HG02571 (cell line): ENCODE measurements around the gene PTPRO.
"Not testable (repeated sequence)": the region's sequence is repeated elsewhere in the genome, so short reads cannot be mapped to it uniquely, and the experiment has no call there.

Experiments
- ATAC-seq: cut with Tn5 transposase; IDR thresholded peaks from one replicate; pipeline ENCODE4 v1.9.1; 2021; ENCODE audit warnings: mild to moderate bottlenecking, moderate library complexity; ENCODE audit not compliant: unreplicated experiment

PTPRO gene

DNA sequence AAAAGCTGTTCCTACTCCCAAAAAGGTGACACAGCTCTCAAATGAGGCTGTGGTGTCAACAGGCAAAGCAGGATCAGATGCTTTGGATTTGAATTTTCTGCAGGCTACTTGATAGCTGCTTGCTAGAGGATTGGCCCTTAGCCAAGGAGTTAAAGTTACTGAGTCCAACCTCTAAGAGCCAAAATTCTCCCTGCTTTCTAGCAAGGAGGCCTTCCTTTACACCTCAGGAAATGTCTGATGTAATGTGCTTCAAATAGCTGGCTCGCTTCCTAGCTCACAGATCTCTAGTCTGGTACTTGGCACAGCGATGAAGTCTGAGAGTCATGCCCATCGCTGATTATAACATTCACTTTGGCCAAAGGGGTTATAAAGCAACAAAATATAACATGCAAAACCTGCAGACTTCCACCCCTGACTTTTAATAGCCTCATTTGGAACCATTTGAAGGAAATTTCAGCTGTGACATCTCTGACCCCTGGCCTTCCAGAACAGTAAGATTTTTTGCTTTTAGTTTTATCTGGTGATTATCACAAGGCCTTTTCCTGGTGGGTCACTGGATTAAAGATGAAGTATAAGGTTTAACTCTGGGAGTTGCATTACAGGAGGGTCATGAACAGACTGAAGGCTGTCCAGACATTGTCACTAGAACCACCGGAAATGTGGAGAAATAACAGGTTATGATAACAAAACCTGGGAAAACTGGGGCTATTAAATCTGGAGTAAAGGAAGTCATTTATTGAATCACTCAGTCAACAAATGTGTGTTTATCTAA, 277.1 kb downstream of the PTPRO start:
- ATAC-seq: no peak

DNA sequence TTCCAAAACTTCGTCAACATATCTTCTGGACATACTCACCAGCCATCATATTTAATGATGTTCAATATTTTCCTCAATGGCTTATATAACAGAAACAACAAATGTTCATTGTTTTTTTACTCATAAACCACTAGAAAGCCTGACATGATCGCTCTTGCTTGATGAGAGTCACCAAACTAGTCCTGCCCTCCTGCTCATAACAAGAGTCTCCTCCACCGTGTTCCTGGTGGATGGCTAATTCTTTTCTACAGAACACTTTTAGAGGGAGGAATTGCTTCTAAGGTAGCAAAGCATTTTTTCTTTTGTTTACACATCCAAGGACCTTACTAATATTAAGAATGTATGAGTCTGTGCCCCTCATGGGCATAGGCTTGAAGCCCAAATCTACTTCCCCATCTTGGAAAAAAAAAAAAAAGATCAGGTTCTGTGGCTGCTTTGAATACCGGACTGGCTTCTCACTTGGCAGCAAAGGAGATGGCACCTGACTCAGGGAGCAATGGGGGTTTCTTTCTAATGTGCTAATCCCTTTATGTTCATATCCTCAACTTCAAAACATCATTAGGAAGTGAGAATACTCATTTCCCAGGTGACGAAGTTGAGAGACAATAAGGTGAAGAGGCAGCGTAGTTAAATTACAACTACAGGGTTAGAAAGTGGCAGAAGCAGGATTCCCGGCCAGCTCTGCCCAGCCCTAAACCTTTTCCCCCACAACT, 278.1 kb downstream of the PTPRO start:
- no peak for ATAC-seq

DNA sequence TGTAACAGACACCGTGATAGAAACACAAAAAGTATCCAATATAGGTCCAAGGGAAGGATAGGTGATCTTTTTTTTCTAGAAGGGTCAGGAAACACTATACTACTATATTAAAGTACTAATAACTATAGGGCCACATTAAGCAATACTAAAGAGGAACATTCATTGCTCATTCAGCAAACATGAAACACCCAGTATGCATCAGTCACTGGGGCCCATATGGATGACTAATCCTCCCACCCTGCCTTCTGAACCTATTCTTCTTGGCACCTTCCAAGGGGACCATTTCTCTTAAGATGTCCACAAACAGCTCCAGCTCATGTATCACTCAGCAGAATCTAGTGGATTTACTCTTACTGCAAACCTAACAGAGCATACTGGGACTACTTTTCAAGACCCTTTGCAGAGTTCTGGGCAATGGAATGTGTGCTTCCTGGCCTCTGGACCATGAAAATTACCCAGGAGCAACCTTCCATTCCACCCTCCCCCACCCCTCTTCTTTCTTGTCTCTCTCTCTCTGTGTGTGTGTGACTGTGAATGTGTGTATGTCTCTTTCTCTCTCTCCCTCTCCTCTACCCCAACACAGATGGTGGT, 279.0 kb downstream of the PTPRO start:
- no peak for ATAC-seq

DNA sequence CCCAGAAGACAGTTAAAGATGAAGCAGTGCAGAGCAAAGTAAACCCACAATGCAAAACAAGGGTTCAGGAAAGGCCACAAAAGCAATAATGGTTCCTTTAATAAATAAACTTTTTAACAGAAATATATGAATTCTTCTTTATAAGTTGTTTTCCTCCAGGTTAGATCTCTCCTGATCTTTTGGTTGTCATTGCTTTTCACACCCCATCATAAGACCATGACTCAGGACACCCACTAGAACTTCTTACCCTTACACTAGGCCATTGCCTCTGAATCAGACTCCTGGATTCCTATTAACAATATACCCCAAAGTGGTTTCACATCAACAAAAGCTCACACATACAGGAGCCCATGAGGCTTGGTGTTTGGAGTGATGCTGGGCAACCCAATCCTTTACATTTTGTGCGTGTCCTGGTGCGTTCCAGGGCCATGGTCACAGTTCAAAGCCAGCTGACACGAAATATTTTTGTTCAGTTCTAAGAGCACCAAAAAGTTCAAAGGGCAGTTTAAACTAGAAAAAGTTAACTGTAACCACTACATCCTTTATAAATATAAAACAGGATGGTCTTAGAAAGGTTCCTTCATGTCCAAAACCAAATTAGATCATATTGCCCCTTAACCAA, 279.9 kb downstream of the PTPRO start:
- no peak for ATAC-seq

DNA sequence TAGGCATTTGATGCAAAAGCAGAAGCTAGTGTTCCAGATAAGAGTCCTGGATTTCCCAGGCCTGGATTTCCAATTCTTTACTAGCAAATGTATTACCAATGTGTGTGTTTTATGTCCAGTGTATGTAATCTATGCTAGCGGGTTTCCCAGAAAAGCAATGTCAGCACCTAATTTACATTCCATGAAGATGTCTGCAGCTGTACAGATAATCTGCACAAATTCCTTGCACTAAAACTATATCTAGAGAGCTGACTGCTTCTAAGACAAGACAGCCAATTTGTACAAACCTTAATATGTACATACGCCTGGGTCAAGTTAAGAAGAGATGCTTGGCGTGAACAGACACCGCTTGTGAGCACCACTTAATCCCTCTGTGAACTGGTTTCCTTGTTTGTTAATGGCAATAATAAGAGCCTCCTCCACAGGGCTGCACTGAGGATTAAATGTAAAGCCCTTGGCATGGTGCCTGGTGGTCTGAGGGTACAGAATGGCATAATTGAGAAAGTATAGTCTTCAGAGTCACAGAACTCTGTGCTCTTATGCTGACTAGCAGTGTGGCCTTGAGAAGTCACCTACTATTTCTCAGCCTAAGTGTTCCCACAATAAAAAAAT, 281.3 kb downstream of the PTPRO start:
- no peak for ATAC-seq

DNA sequence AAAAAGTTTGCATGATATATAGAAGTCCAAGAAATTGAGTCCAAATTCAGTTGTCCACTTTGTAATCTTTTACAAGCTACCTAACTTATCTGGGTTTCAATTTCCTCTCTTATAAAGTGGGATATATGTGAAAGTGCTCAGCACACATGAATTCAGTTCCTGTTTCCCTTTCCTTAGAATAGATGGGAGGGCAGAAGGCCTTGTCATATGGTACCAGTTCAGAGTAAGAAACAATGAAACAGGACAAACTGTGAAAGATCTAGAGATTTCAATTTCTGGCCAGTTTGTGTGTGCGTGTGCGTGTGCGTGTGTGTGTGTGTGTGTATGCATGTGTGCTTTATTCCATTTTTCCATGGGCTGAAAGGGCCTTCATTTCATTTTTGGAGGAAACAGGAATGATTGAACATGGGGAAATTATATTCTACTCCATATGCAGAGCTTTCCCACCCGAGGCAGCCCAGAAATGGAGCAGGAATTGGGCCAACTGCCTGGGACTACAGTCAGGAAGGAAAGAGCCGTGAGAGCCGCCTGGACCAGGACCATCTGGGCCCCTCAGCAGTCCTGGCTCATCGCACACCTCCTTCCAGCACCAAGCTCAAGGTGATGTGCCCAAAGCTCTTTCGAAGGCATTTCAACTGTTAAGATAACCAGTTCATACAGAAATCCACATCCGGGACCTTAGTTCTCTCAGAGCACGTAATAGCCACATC, 283.7 kb downstream of the PTPRO start:
- ATAC-seq: no peak

DNA sequence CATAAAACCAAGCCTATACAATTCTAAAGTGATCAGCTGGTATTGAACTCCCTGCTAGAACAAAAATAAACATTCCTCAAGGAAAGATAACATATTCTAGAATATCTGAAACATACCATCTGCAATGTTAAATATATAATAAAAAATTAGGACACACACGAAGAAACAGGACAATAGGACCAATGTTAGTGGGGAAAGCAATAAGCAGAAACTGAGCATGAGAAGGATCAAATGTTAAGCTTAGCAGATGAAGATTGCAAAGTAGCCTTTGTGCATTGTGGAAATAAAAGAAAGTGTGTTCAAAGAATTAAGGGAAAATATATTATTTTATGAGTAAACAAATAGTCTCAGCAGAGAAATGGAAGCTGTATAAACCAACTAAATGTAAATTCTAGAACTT, 286.1 kb downstream of the PTPRO start:
- no peak for ATAC-seq

DNA sequence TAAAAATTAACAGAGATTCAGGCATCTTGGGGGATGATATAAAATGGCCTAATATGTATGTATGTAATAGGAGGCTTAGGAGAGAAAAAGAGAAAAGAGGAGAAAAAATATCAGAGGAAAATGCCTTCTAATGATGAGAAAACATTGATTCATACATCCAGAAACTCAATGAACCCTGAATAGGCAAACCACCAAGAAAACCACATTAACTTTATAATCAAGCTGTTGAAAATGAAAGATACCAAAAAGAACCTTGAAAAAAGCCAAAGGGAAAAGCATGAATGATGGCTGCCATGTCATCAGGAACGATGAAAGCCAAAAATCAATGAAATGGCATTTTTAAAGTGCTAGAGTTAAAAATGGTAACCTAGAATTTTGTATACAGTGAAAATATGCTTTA, 286.6 kb downstream of the PTPRO start:
- no peak for ATAC-seq

GRCh38 chr12:15613981-15614380, 291.7 kb downstream of the PTPRO start:
- ATAC-seq: no peak

- ATAC-seq: not testable (repeated sequence)
Observed at GRCh38 chr12:15616495-15616894, 294.2 kb downstream of the PTPRO start.

- ATAC-seq: no peak
Observed at GRCh38 chr12:15620741-15621539, 298.6 kb downstream of the PTPRO start.

DNA sequence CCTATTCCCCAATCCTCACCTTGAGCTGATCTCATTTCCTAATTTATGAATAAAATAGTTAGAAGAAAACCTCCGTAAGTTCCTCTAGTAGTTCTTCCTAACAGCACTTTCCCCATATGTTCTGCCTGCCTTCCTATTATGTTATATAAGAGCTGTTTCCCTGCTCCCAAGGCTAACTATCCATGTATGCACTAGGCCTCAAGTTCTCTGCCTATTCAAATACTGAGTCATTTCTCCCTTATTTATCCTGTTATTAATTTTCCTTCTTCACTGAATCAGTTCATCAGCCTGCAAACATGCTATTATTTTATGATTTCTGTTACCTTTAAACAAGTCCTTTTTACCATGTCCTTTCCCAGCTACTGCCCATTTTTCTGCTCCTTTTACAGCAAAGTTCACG, 302.8 kb downstream of the PTPRO start:
- ATAC-seq: no peak

GRCh38 chr12:15627995-15628945, 306.0 kb downstream of the PTPRO start:
- no peak for ATAC-seq

DNA sequence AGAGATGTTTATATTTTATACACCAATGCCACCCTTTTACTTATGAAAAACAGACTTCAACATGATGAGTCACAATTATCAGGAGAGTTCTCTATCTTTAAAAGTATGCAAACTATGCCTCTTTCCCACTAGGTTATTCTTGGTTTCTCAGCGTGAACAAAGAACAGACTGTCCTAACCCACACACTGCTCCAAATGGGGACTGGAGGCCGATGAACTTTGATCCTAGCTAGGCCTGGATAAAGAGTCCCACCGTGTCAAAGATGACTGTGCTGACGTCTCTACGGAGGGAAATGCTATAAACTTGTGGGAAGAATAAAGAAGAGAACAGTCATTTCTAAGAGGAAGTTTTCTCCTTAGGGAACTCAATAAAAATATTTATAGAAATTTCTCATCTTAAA, 306.8 kb downstream of the PTPRO start:
- ATAC-seq: no peak

GRCh38 chr12:15629761-15630160, 307.5 kb downstream of the PTPRO start:
- ATAC-seq: no peak

DNA sequence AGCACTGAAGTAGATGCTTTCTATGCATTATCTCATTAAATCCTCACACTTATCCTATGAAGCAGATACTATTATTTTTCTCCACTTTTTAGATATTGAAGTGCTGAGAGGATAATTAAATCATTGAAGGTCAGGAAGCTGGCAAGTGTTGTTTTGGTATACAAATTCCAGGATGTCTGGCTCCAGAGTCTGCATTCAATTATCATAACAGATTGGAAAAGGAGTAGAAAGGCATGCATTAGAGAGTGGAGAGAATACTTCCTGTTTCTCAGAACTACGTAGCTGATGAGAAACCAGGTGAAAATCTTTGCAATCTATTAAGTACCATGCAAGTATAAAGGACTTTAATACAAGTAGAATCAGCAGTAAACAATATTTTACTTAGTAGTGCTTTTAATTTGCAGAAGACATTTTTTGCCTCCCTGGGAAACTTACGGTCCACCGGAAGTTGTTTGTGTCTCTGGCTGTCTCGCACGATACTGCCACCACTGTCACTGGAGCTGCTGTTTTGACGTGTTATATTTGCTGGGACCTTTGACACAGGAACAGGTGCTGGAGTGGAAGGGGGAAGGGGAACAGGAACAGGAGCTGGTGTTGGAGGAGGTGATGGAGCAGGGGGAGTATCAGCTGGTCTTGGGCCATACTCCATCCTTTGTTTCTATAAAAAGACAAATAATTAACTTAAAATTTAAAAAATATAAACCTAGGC, 308.9 kb downstream of the PTPRO start:
- ATAC-seq: no peak

DNA sequence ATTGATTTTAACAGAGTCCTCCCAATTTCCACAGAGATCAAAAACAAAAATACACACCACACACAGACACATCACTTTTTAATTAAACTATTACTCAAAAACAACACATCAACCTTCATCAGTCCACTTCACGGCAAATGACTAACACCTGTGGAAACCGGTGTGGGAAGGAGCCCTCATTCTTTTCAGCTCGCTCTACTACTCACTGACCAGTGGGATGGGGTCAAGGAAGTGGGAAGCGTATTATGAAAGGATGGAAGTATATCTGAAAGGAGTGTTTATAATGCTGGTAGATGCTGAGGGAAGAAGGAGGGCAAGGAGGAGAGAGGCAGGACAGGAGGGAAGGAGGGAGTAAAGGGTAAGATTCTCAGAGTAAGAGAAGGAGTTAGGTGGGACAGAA, 310.4 kb downstream of the PTPRO start:
- no peak for ATAC-seq

DNA sequence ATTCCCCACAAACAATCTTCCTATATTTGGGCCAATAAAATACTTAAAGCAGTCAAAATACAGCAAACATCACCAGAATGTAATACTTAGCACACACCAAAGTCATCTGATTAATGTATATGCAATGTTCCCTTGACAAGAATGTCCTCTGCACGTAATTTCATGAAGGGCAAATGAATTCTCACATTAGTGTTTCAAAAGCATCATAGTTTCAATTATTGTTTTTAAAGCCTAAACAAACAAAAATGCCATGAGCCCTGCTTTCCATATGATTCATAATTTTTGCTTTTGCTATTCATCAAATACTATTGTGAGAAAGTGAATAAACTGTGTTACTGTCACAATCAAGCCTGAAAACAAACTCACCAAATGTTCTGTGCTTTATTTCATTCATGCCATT, 310.9 kb downstream of the PTPRO start:
- no peak for ATAC-seq
